K562 treated with DMSO at 1 percent for 4 hours (cell line): Measurements from ENCODE around the gene TCAIM. TPM values are rescaled to one million over a fixed set of nuclear protein-coding genes. Genes with fewer than 3 reads are reported as not detected.

Experiments
- total RNA-seq: library from RNA; unstranded; fragments of 300-600 nt; gene quantifications from 2 replicates; pipeline ENCODE4 v1.2.3, GENCODE V29; 2022; ENCODE audit not compliant: insufficient read depth

The TCAIM gene, protein sequence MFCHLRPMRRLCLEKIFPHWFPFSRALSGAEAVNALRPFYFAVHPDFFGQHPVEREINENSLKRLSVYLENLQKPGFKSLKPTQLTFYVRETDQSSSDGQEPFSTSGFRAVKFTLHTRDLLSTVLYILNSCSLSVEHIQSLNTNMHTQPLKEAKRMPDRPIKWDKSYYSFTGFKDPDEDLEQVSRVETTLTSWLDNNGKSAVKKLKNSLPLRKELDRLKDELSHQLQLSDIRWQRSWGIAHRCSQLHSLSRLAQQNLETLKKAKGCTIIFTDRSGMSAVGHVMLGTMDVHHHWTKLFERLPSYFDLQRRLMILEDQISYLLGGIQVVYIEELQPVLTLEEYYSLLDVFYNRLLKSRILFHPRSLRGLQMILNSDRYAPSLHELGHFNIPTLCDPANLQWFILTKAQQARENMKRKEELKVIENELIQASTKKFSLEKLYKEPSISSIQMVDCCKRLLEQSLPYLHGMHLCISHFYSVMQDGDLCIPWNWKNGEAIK
- 22.6 and 36.6 TPM in 2 replicates for total RNA-seq

DNA sequence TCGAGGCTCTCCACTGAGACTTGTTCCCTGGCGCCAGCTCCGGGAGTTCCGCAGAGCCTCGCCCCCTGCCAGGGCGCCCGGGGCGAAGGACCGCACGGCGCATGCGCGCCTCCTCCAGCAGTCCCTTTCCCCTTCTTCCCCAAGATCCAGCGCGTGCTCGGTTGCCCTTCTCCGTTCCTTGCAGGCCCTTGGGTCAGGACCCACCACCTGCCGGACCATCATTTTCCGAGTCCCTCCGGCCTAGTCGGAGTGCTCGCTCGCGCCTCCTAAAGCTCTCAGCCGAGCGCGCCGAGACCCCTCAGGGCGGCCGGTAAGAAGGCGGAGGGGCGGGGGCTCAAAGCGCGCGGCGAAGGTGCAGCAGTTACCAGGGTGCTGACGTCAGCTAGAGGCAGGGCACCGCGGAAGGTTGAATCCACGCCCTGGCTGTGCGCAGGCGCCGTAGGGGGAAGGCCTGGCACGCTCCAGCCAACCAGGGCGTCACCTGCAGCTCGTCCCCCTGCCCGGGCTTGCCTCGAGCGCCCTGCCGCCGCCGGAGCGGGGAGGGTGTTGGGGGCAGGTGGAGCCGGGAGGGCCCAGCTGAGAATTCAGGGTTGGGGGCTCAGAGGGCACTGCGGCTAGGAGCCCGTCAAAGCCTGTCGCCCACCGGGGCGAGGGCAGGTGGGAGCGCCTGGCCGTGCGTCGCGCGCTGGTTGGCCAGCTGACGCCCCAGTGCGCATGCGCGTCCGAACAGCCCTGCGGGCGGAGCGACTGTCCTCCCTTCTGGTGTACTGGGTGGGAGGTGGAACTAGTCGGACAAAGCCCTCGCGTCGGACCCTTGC lies at the start of gene TCAIM:
TSS of gene TCAIM (plus strand) at position 757 of the 818 bp plus-strand sequence. CDS start 16,017 bp downstream, outside the sequence.

Other genes starting within 250 kb of the TCAIM start
- not detected in 2 replicates for gene TOPAZ1, start 96.9 kb upstream of the TCAIM start, total RNA-seq
- 4.0 and 5.0 TPM in 2 replicates for gene ZNF445, start 138.9 kb downstream of the TCAIM start, total RNA-seq
- not detected in 2 replicates for gene ZKSCAN7, start 216.4 kb downstream of the TCAIM start, total RNA-seq
- 0.10 and 2.8 TPM in 2 replicates for gene ZNF660, start 246.2 kb downstream of the TCAIM start, total RNA-seq